ENCODE results near the gene BNIPL.

GRCh38 chr1:151065089-151065645, 28.8 kb downstream of the BNIPL start:
- TF ChIP-seq EP300 (IDR thresholded peaks at IDR 0.05): no peak
- TF ChIP-seq, protein P1, sequence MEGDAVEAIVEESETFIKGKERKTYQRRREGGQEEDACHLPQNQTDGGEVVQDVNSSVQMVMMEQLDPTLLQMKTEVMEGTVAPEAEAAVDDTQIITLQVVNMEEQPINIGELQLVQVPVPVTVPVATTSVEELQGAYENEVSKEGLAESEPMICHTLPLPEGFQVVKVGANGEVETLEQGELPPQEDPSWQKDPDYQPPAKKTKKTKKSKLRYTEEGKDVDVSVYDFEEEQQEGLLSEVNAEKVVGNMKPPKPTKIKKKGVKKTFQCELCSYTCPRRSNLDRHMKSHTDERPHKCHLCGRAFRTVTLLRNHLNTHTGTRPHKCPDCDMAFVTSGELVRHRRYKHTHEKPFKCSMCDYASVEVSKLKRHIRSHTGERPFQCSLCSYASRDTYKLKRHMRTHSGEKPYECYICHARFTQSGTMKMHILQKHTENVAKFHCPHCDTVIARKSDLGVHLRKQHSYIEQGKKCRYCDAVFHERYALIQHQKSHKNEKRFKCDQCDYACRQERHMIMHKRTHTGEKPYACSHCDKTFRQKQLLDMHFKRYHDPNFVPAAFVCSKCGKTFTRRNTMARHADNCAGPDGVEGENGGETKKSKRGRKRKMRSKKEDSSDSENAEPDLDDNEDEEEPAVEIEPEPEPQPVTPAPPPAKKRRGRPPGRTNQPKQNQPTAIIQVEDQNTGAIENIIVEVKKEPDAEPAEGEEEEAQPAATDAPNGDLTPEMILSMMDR (IDR thresholded peaks at IDR 0.05): no peak
- TF ChIP-seq POLR2A (IDR thresholded peaks at IDR 0.05): no peak

Data from ovary (tissue), 3 donors.